ENCODE results near the gene CDH16.
A peak's percentile ranks its signal among the peaks of the same experiment; 100 is the strongest.
"Not testable (repeated sequence)": the region's sequence is repeated elsewhere in the genome, so short reads cannot be mapped to it uniquely, and the experiment has no call there.

Gene CDH16

DNA sequence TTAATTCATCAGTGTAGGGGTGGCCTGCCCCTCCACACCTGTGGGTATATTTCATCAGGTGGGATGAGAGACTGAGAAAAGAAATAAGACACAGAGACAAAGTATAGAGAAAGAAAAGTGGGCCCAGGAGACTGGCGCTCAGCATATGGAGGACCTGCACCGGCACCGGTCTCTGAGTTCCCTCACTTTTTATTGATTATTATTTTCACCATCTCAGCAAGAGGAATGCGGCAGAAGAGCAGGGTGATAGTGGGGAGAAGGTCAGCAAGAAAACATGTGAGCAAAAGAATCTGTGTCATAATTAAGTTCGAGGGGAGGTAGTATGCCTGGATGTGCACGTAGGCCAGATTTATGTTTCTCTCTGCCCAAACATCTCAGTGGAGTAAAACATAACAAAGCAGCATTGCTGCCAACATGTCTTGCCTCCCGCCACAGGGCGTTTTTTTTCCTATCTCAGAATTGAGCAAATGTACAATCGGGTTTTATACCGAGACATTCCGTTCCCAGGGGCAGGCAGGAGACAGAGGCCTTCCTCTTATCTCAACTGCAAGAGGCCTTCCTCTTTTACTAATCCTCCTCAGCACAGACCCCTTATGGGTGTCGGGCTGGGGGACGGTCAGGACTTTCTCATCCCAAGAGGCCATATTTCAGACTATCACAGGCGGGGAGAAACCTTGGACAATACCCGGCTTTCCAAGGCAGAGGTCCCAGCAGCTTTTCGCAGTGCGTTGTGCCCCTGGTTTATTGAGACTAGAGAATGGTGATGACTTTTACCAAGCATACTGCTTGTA is 36.9 kb upstream of the CDH16 start:
- not testable (repeated sequence) for H3K4ac ChIP-seq (ENCODE audit: low read length); H3K9ac ChIP-seq (ENCODE audit: low read depth, low read length, poor library complexity); H3K9me3 ChIP-seq (replicated peaks in 1 of 2; ENCODE audit: control insufficient read depth in 2 of 2, insufficient read depth in 1 of 2, low read depth in 1 of 2, low read length in 2 of 2); H3K14ac ChIP-seq (ENCODE audit: low read length); H3K4me1 ChIP-seq (ENCODE audit: control insufficient read depth in 2 of 2, insufficient read depth in 1 of 2, low read depth in 1 of 2, low read length in 2 of 2); H4K91ac ChIP-seq (ENCODE audit: low read depth, low read length, poor library complexity); H3K4me2 ChIP-seq (ENCODE audit: insufficient read depth, low read length, poor library complexity, severe bottlenecking); H3K27ac ChIP-seq (replicated peaks; ENCODE audit: low read length); H2BK120ac ChIP-seq (ENCODE audit: low read depth, low read length); H2AFZ ChIP-seq (ENCODE audit: low read length); H3K36me3 ChIP-seq (replicated peaks in 1 of 2; ENCODE audit: control insufficient read depth in 2 of 2, insufficient read depth in 2 of 2, low read length in 2 of 2); H3K79me1 ChIP-seq (ENCODE audit: low read depth, low read length); H3K4me3 ChIP-seq (ENCODE audit: low read length in 2 of 2); H2BK15ac ChIP-seq (ENCODE audit: low read length); DNase-seq (ENCODE audit: low spot score); H2BK5ac ChIP-seq (ENCODE audit: low read length); H3K23ac ChIP-seq (ENCODE audit: low read depth, low read length, poor library complexity); H4K8ac ChIP-seq (ENCODE audit: low read depth, low read length); H2AK5ac ChIP-seq (ENCODE audit: low read depth, low read length); H2BK12ac ChIP-seq (ENCODE audit: low read length); H3K18ac ChIP-seq (ENCODE audit: low read length)
- peaks cover 0 to 28% (median 0%) of the 10 kb centered on the region in 3 experiments for H3K27me3 ChIP-seq (ENCODE audit: control insufficient read depth in 3 of 3, insufficient read depth in 3 of 3, low read depth in 1 of 3, low read length in 3 of 3)
- no CpG with 5 or more reads among the region's 17 CpGs for WGBS, 2 donors (ENCODE audit: extremely low coverage in 2 of 2, insufficient read length in 2 of 2, insufficient replicate concordance in 1 of 2)

DNA sequence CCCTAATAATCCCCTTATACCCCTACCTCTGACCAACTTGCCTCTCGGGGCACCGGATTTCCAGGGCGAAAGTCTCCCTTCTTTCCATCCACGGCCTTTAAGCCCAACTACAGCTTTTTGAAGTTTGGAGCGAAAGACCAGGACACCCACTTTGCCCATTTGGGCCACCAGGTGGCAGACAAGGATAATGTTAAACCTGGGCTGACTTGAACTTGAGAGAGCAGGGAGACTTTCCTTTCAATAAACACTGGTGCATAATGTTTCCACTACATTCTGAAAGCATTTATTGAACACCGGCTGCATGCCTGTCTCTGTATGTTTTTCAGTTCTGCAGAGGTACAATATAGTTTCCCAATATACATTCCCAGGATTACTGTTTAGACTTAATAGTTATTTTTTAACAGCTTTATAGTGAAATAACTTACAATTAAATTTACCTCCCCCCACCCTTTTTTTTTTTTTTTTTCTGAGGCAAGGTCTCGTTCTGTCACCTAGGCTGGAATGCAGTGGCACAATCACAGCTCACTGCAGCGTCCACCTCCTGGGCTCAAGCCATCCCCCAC is 35.5 kb upstream of the CDH16 start:
- DNase-seq (ENCODE audit: low spot score), result no peak

GRCh38 chr16:66953462-66954096 is 34.9 kb upstream of the CDH16 start:
- H2AK5ac ChIP-seq (ENCODE audit: low read depth, low read length), result peak overlapping the region; percentile 75
- H3K4me2 ChIP-seq (ENCODE audit: insufficient read depth, low read length, poor library complexity, severe bottlenecking), result no peak overlapping the region
- H3K4me3 ChIP-seq (ENCODE audit: low read length in 2 of 2), result no peak overlapping the region
- H3K14ac ChIP-seq (ENCODE audit: low read length), result no peak overlapping the region
- H4K8ac ChIP-seq (ENCODE audit: low read depth, low read length), result no peak overlapping the region
- H2AFZ ChIP-seq (ENCODE audit: low read length), result peak overlapping the region; percentile 66
- no CpG with 5 or more reads among the region's 10 CpGs for WGBS, 2 donors (ENCODE audit: extremely low coverage in 2 of 2, insufficient read length in 2 of 2, insufficient replicate concordance in 1 of 2)
- peak overlapping the region; percentile 44 for H3K9ac ChIP-seq (ENCODE audit: low read depth, low read length, poor library complexity)
- H3K4ac ChIP-seq (ENCODE audit: low read length), result no peak overlapping the region
- no peaks in the 10 kb centered on the region for H3K4me1 ChIP-seq (ENCODE audit: control insufficient read depth in 2 of 2, insufficient read depth in 1 of 2, low read depth in 1 of 2, low read length in 2 of 2)
- no peak overlapping the region for H2BK120ac ChIP-seq (ENCODE audit: low read depth, low read length)
- H3K79me1 ChIP-seq (ENCODE audit: low read depth, low read length), result no peaks in the 10 kb centered on the region
- no peak overlapping the region for H2BK12ac ChIP-seq (ENCODE audit: low read length)
- no peak overlapping the region for H3K18ac ChIP-seq (ENCODE audit: low read length)
- H2BK5ac ChIP-seq (ENCODE audit: low read length), result no peak overlapping the region
- no peak for DNase-seq (ENCODE audit: low spot score)
- no peaks in the 10 kb centered on the region for H3K9me3 ChIP-seq (replicated peaks in 1 of 2; ENCODE audit: control insufficient read depth in 2 of 2, insufficient read depth in 1 of 2, low read depth in 1 of 2, low read length in 2 of 2)
- no peak overlapping the region for H4K91ac ChIP-seq (ENCODE audit: low read depth, low read length, poor library complexity)
- H3K27ac ChIP-seq (replicated peaks; ENCODE audit: low read length), result no peak overlapping the region
- H3K27me3 ChIP-seq (ENCODE audit: control insufficient read depth in 3 of 3, insufficient read depth in 3 of 3, low read depth in 1 of 3, low read length in 3 of 3), result peaks cover 0 to 29% (median 12%) of the 10 kb centered on the region in 3 experiments
- no peaks in the 10 kb centered on the region for H3K36me3 ChIP-seq (replicated peaks in 1 of 2; ENCODE audit: control insufficient read depth in 2 of 2, insufficient read depth in 2 of 2, low read length in 2 of 2)
- H2BK15ac ChIP-seq (ENCODE audit: low read length), result no peak overlapping the region
- H3K23ac ChIP-seq (ENCODE audit: low read depth, low read length, poor library complexity), result no peak overlapping the region

More for the DNA sequence above, 35.5 kb upstream of the CDH16 start:
- no peaks in the 10 kb centered on the region for H3K36me3 ChIP-seq (replicated peaks in 1 of 2; ENCODE audit: control insufficient read depth in 2 of 2, insufficient read depth in 2 of 2, low read length in 2 of 2)
- no peak overlapping the region for H3K27ac ChIP-seq (replicated peaks; ENCODE audit: low read length)
- H4K8ac ChIP-seq (ENCODE audit: low read depth, low read length), result no peak overlapping the region
- no peak overlapping the region for H2BK15ac ChIP-seq (ENCODE audit: low read length)
- no peak overlapping the region for H3K4me2 ChIP-seq (ENCODE audit: insufficient read depth, low read length, poor library complexity, severe bottlenecking)
- peaks cover 0 to 29% (median 6%) of the 10 kb centered on the region in 3 experiments for H3K27me3 ChIP-seq (ENCODE audit: control insufficient read depth in 3 of 3, insufficient read depth in 3 of 3, low read depth in 1 of 3, low read length in 3 of 3)
- no peaks in the 10 kb centered on the region for H3K9me3 ChIP-seq (replicated peaks in 1 of 2; ENCODE audit: control insufficient read depth in 2 of 2, insufficient read depth in 1 of 2, low read depth in 1 of 2, low read length in 2 of 2)
- H3K79me1 ChIP-seq (ENCODE audit: low read depth, low read length), result no peaks in the 10 kb centered on the region
- no peak overlapping the region for H2BK120ac ChIP-seq (ENCODE audit: low read depth, low read length)
- H3K14ac ChIP-seq (ENCODE audit: low read length), result no peak overlapping the region
- no peak overlapping the region for H3K18ac ChIP-seq (ENCODE audit: low read length)
- H3K23ac ChIP-seq (ENCODE audit: low read depth, low read length, poor library complexity), result no peak overlapping the region
- H2AFZ ChIP-seq (ENCODE audit: low read length), result no peak overlapping the region
- H2BK12ac ChIP-seq (ENCODE audit: low read length), result no peak overlapping the region
- no peaks in the 10 kb centered on the region for H3K4me1 ChIP-seq (ENCODE audit: control insufficient read depth in 2 of 2, insufficient read depth in 1 of 2, low read depth in 1 of 2, low read length in 2 of 2)
- no peak overlapping the region for H3K9ac ChIP-seq (ENCODE audit: low read depth, low read length, poor library complexity)
- H3K4ac ChIP-seq (ENCODE audit: low read length), result no peak overlapping the region
- no peak overlapping the region for H3K4me3 ChIP-seq (ENCODE audit: low read length in 2 of 2)
- no peak overlapping the region for H2BK5ac ChIP-seq (ENCODE audit: low read length)
- no CpG with 5 or more reads among the region's 8 CpGs for WGBS, 2 donors (ENCODE audit: extremely low coverage in 2 of 2, insufficient read length in 2 of 2, insufficient replicate concordance in 1 of 2)
- no peak overlapping the region for H4K91ac ChIP-seq (ENCODE audit: low read depth, low read length, poor library complexity)
- no peak overlapping the region for H2AK5ac ChIP-seq (ENCODE audit: low read depth, low read length)

GRCh38 chr16:66952430-66953110 is 33.9 kb upstream of the CDH16 start:
- Histone ChIP-seq H3K36me3 (replicated peaks in 1 of 2; ENCODE audit: control insufficient read depth in 2 of 2, insufficient read depth in 2 of 2, low read length in 2 of 2) (no peaks in the 10 kb centered on the region), H3K14ac (ENCODE audit: low read length) (no peak overlapping the region), H2BK5ac (ENCODE audit: low read length) (no peak overlapping the region), H3K27me3 (ENCODE audit: control insufficient read depth in 3 of 3, insufficient read depth in 3 of 3, low read depth in 1 of 3, low read length in 3 of 3) (peaks cover 0 to 23% (median 22%) of the 10 kb centered on the region in 3 experiments), H2BK15ac (ENCODE audit: low read length) (no peak overlapping the region), H3K4me1 (ENCODE audit: control insufficient read depth in 2 of 2, insufficient read depth in 1 of 2, low read depth in 1 of 2, low read length in 2 of 2) (no peaks in the 10 kb centered on the region), H3K27ac (replicated peaks; ENCODE audit: low read length) (no peak overlapping the region), H3K18ac (ENCODE audit: low read length) (no peak overlapping the region), H2AK5ac (ENCODE audit: low read depth, low read length) (no peak overlapping the region), H3K4me2 (ENCODE audit: insufficient read depth, low read length, poor library complexity, severe bottlenecking) (no peak overlapping the region), H3K79me1 (ENCODE audit: low read depth, low read length) (no peaks in the 10 kb centered on the region), H3K23ac (ENCODE audit: low read depth, low read length, poor library complexity) (no peak overlapping the region), H3K4ac (ENCODE audit: low read length) (no peak overlapping the region), H3K9me3 (replicated peaks in 1 of 2; ENCODE audit: control insufficient read depth in 2 of 2, insufficient read depth in 1 of 2, low read depth in 1 of 2, low read length in 2 of 2) (no peaks in the 10 kb centered on the region), H3K9ac (ENCODE audit: low read depth, low read length, poor library complexity) (no peak overlapping the region), H2AFZ (ENCODE audit: low read length) (no peak overlapping the region), H4K8ac (ENCODE audit: low read depth, low read length) (no peak overlapping the region), H3K4me3 (ENCODE audit: low read length in 2 of 2) (no peak overlapping the region), H2BK12ac (ENCODE audit: low read length) (no peak overlapping the region), H2BK120ac (ENCODE audit: low read depth, low read length) (no peak overlapping the region), H4K91ac (ENCODE audit: low read depth, low read length, poor library complexity) (no peak overlapping the region)
- DNase-seq (ENCODE audit: low spot score), result no peak
- WGBS, 2 donors (ENCODE audit: extremely low coverage in 2 of 2, insufficient read length in 2 of 2, insufficient replicate concordance in 1 of 2), result no CpG with 5 or more reads among the region's 7 CpGs

All from neuronal stem cell (in vitro differentiated cells).